SK-MEL-5 (cell line): ENCODE data around the gene DCAF11. TPM values are rescaled to one million over a fixed set of nuclear protein-coding genes. Genes with fewer than 3 reads are reported as not detected.
A peak's percentile ranks its signal among the peaks of the same experiment; 100 is the strongest.
"Not testable (repeated sequence)": the region's sequence is repeated elsewhere in the genome, so short reads cannot be mapped to it uniquely, and the experiment has no call there.

Experiments
- DNase-seq: peaks from one replicate; pipeline ENCODE4 v3.0.0-alpha.2; 2016; ENCODE audit warnings: low read depth, low spot score
- in situ Hi-C: cut with HindIII; loops from 2 replicates; pipeline ENCODE4 v1.10.0; 2016; ENCODE audit warnings: low sequenced_read_pairs, high pct_unique_total_duplicates, low pct_unique_long_range_greater_than_20kb
- total RNA-seq: library from RNA; depleted of rRNA; stranded (reverse); fragments of >200 nt; shearing (Covaris generic); gene quantifications from 2 replicates; pipeline ENCODE4 v1.2.3, GENCODE V29; 2014

Gene DCAF11
- total RNA-seq, 1 experiment from 2014 or later = 49.5 TPM

DNA sequence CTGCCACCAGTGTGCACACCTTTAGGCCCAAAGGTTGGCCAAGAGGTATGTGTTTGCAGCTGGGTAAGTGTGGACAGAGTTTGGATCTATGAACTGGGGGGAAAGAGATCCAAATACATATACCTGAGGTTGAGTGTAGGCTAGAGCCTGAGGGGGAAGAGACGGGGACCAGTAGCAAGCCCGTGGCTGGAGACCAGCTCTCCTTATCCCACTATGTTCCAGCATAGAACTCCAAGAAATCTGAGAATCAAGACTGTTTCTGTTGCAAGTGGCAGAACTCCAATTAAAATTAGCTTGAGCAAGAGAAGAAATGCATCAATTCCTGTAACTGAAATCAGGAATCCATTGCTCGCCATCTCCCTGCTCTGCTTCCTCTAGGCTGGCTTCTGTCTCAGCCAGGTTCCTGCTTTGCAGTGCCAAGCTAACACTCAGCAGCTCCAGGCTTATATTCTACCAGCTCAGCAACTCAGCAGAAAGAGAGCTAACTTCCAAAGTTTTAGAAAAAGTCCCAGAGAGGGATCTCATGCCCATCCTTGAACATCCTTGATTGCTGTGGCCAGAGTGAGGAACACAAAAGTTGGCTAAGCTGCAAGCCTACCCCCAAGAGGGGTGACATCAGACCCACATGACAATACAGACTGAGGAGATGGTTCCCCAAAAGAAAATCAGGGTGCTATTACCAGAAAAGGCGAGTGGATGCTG is 21.9 kb upstream of the DCAF11 start:
- in situ Hi-C loops = no loop called here

DNA sequence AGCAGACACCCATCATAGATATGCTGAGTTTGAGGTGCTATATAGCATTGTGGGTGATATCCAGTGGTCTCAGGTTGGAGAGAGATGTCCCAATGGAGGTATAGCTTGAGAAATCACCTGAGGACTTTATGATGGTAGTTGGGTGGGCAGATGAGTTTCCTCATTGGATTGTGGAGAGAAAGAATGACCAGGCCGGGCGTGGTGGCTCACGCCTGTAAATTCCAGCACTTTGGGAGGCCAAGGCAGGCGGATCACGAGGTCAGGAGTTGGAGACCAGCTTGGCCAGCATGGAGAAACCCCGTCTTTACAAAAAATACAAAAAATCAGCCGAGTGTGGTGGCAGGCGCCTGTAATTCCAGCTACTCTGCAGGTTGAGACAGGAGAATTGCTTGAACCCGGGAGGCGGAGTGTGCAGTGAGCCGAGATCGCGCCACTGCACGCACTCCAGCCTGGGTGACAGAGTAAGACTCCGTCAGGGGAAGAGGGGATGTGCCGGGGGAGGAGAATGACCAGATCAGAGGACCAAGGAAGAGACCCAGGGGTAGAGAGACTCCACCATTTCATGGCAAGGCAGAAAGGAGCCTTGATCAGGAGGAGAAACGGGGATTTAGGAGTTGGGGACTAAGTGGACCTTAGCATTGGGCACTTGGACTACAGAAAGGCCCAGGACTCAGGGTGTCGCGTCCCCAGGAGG is 21.2 kb upstream of the DCAF11 start:
- no peak for DNase-seq
- in situ Hi-C loops = no loop called here

More for the DNA sequence above, 21.9 kb upstream of the DCAF11 start:
- no peak for DNase-seq

DNA sequence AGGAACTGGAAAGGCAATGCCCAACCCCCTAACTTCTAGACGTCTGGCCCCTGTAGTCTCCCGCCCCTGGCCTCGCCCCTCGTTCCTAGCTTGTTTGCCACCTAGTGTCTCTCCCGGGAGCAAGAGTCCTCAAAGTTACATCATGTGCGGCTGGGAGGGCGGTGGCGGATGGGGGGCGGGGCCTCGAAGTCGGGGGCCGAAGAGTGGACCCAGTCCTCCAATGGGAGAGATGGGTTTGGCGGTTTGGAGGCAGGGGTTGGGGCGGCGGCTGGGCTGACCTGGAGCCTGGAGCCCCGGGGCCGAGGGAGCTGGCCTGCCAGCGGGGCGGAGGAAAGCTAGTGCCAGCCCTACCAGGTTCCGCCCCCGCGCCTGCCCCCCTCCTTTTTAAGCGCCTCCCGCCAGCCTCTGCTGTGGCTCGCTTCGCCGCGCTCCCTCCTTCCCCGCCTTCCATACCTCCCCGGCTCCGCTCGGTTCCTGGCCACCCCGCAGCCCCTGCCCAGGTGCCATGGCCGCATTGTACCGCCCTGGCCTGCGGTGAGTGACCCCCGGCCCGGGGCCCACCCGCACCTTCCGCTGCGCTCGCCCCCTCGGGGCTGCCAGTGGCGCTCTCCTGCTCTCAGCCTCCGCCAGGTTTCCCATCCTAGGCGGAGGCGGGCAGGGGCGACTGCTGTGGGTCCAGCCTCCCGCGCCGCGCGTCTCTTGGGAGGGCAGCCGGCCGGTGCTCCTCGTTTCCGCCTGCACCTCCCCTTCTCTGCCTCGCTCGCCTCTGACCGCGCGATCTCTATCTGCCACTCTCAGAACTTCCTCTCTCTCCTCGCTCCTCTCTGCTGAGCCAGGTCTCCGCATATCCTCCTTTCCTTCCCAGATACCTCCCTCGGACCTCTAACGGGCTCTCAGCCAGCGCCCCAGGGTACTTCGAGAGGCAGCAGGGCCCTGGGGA is 20.4 kb upstream of the DCAF11 start, which contains the start of gene PCK2:
Gene PCK2 (plus strand): TSS at position 411 of the 940 bp plus-strand sequence. CDS start 95 bp downstream, at position 506.
- DNase-seq = peak; percentile 88
- in situ Hi-C loops = no loop called here

DNA sequence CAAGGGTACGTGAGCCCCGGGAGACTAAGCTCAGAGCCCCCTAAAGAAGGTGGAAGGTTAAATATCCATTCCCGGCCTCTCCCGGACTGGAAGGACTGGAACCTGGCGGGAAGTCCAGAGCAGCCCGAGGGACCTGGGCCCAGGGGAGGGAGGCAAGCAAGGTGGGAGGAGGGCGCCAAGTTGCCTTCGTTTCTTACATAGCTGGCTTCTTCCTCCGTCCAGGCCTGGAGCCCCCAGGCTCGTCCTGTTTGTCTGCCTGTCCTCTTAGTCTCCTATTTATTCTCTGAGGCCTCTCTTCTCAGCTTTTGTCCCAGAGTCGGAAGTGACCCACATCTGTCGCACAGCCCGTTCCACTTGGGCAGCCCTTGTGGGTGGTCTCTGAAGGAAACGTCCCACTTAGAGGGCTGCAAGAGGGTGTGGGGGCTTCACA is 19.7 kb upstream of the DCAF11 start:
- in situ Hi-C loops = no loop called here
- DNase-seq = no peak

DNA sequence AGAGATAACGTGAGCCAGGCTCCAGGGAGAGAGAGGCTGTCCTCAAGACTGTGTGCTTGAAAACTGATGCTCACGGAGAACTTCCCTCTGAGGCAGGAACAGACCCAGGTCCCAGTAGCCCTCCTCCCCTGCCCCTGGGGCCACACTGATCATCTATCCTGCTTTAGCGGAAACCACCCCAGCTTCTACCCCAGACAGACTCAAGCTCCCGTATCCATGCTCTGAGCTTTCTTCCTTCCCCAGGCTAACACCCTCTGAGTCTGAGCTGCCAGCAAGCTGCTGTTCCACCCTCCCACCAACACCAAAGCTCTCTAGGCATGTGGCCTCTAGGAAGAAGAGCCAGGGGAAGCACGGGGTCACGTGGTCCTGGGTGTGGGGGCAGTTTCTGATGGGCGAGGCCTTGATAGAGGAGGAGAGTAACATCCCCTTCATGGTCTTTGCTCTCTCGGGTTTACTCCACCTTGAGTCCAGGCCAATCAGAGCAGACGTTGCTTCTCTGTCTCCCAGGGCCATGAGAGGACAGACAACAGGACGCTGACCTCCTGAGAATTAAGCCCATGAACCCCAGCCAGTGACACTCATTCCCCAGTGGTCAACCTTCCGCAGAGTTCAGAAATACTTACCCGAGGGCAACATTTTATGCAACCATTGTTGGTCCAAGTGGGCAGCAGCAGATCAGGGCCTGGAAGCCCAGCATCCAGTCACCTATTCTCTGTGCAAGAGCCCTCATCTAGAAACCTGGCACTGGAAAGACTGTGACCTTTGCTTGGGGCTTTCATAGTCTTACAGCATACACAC is 19.1 kb upstream of the DCAF11 start:
- DNase-seq = peak; percentile 86
- in situ Hi-C loops = no loop called here

DNA sequence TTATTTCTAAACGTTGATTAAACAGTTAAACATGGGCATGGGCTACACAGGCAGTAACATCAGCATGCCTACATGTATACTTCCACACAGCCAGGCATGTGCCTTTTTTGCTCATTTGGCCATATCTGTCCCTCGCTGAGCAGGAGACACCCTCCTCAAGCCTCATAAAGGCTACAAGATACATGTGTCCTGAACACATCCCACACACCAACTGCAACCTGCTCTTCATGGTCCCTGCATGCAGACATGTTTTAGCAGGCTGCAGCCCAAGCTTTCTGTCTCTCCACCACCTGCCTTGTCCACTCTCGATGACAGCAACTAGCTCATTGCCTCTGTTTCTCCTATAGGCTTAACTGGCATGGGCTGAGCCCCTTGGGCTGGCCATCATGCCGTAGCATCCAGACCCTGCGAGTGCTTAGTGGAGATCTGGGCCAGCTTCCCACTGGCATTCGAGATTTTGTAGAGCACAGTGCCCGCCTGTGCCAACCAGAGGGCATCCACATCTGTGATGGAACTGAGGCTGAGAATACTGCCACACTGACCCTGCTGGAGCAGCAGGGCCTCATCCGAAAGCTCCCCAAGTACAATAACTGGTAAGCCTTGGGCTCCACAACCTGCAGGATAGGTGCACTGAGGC is 17.9 kb upstream of the DCAF11 start:
- no peak for DNase-seq
- in situ Hi-C loops = no loop called here

DNA sequence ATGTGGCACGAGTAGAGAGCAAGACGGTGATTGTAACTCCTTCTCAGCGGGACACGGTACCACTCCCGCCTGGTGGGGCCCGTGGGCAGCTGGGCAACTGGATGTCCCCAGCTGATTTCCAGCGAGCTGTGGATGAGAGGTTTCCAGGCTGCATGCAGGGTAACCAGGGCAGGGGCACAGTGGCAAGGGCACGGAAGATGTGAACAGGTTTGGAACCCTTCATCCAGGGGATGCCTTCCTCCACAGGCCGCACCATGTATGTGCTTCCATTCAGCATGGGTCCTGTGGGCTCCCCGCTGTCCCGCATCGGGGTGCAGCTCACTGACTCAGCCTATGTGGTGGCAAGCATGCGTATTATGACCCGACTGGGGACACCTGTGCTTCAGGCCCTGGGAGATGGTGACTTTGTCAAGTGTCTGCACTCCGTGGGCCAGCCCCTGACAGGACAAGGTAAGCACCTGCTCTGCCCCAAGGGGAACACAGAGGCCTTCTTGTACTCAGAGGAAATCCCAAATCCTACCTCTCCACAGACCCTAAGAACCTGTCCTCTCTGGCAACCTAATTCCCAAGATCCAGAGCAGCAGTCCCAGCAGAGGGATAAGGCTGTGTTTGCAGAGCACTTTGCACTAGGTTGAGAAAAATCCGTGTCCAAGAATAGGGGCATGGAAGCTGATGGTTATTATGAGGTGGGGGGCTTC is 16.2 kb upstream of the DCAF11 start:
- in situ Hi-C loops = no loop called here
- no peak for DNase-seq

DNA sequence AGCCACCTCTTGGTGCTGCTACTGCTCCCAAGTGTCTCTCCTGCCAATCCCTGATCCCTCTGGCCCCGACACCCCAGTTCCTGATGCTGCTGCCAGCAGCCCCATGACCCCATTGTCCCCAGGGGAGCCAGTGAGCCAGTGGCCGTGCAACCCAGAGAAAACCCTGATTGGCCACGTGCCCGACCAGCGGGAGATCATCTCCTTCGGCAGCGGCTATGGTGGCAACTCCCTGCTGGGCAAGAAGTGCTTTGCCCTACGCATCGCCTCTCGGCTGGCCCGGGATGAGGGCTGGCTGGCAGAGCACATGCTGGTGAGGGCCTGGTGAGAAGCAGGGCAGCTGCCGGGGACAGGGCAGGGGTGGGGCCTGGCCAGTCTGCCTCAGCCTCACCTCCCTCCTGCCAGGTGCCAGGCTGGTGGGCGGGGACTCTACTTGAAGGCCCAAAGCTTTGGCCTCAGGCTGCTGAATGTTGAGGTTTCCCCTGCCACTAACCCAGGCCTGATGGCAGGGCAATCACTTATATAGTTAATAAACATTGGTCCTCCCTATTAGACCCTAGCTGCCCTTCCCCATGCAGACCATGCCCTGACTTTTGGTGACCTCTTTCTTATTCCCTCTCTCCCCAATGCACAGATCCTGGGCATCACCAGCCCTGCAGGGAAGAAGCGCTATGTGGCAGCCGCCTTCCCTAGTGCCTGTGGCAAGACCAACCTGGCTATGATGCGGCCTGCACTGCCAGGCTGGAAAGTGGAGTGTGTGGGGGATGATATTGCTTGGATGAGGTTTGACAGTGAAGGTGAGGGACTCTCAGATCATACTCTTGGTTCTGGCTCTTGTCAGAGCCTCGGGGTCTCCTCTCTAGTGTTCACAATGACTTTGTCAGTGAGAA is 15.4 kb upstream of the DCAF11 start:
- in situ Hi-C loops = no loop called here
- no peak for DNase-seq

DNA sequence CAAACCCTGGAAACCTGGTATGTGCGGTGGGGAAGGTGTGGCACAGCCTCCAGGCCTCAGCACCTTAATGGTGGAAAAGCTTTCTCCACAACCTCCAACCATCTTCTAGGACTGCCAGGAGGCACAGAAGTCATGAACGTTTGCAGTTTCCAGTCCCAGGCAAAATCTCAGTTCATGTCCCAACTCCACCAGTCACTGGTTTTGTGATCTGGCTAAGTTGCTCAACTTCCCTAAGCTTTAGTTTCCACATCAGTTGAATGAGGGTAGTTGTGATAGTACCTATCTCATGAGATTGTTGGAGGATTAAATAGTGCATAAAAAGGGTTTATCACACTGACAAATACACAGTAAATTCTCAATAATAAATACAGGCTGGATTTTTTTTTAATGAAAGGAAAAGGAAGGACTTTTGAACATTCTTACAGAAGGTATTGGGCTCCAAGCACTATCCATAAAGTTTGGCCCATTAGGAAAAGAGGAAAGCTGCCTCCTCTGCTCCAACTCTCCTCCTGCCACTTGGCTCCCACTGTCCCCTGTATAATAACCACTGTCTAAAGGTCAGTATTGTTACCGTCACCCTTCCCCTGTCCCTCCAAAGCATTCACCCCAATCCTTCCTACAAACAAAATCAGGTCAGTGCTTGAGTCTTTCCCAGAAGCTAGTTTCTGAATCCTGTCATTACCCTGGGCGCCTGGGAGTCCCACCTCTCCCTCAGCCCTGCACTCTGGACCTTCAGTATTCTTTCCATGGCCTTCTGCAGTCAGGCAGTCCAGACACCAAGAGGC is 14.2 kb upstream of the DCAF11 start:
- DNase-seq = no peak
- in situ Hi-C loops = no loop called here

DNA sequence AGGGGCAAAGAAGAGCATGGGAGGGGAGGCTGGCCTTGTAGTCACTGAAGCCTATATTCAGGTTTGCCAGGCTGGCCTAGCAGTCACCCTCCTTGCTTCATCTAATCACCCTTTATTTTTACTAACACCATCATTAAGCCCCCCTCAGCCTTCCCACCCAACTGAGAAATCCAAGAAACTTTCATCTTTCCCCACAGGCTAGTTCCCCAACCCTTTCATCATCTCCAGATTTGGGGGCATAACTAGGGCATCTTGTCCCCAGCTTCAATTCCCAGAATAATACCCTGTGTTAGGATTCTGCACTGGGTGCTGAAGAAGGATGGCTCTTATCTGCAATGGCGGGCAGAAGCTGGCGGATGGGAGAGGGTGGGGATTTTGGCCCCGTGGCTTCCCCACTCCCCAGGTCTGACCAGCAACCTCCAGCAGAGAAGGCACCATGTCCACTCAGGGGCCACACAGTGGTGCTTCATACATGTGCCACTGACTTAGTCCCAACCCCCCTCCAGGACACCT is 13.5 kb upstream of the DCAF11 start:
- no peak for DNase-seq
- in situ Hi-C loops = no loop called here

DNA sequence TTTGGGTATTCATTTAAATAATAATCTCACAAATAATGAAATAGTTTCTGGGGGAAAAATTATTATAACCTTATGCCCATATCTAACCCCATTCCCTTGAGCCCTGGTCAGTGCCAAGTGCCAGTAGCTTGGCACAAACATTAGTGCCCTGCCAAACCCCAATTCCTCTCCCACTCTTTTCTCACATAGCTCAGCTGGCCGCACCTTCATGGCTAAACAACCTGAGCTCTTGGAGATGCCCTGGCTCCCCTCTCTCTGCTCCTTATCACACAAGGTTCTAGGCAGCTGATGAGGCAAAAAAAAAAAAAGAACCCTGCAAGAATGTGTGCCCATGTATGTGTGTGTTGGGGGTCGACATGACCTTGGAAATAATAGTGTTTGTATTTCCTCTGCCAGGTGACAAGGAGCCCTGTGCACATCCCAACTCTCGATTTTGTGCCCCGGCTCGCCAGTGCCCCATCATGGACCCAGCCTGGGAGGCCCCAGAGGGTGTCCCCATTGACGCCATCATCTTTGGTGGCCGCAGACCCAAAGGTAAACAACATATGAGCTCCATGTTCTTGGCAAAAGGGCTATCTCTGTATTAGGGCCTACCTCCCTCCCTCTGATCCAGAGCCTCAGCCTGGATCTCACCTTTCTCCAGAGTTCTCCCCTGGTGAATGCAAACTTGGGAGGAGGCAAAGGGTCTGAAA is 12.1 kb upstream of the DCAF11 start:
- DNase-seq = no peak
- in situ Hi-C loops = no loop called here

DNA sequence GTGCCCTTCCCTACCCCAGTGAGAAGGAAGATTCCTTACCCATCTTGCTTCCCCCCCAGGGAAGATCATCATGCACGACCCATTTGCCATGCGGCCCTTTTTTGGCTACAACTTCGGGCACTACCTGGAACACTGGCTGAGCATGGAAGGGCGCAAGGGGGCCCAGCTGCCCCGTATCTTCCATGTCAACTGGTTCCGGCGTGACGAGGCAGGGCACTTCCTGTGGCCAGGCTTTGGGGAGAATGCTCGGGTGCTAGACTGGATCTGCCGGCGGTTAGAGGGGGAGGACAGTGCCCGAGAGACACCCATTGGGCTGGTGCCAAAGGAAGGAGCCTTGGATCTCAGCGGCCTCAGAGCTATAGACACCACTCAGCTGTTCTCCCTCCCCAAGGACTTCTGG is 11.1 kb upstream of the DCAF11 start:
- no peak for DNase-seq
- in situ Hi-C loops = no loop called here

DNA sequence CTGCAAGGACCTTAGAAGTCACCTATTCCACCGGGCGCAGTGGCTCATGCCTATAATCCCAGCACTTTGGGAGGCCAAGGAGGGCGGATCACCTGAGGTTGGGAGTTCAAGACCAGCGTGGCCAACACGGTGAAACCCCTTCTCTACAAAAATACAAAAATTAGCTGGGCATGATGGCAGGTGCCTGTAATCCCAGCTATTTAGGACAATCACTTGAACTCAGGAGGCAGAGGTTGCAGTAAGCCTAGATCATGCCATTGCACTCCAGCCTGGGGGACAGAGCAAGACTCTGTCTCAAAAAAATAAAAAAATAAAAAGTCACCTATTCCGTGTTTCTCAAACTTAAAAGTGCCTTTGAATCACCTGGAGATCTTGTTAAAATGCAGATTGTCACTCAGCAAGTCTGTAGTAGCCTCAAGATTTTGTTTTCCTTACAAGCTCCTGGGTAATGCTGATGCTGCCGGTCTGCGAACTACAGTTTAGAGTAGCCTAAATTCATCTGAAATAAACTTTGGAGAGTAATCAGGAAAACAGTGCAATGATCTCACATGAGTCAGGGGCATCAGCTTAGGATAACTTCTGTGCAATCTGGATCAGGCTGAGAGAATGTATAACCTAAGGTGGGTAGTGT is 8.9 kb upstream of the DCAF11 start:
- in situ Hi-C loops = not testable (repeated sequence)

More for the DNA sequence above, 8.9 kb upstream of the DCAF11 start:
- not testable (repeated sequence) for DNase-seq
